HCT116 (cell line): ENCODE results near the gene LRP1. TPM values are rescaled to one million over a fixed set of nuclear protein-coding genes. Genes with fewer than 3 reads are reported as not detected.

Experiments
- ATAC-seq: fragments of 200-7000 bp; cut with Tn5 transposase; 2 replicates; pipeline ENCODE4 v1.9.1; 2020; ENCODE audit warnings: mild to moderate bottlenecking, moderate library complexity
- BruUV-seq: library from RNA; stranded (reverse); fragments of 400-500 nt; replicated peaks from 2 replicates; lab custom pipeline; 2021; lab: Mats Ljungman, UMichigan
- CTCF ChIA-PET: fragments of 300-600 bp; sonication (Branson Sonifier 250); formaldehyde crosslinking; loops from one replicate; lab custom pipeline; 2021; ENCODE audit warnings: antibody characterized with exemption; lab: Charles Lee
- POLR2A ChIA-PET: fragments of 300-600, 350-600 bp; sonication (Branson Sonifier 250); formaldehyde crosslinking; loops from one replicate; lab custom pipeline; 2021; ENCODE audit warnings: antibody characterized with exemption; lab: Charles Lee
- RAD21 ChIA-PET, 2 experiments: fragments of 300-600 bp; sonication (Branson Sonifier 250); formaldehyde crosslinking; loops; one replicate each; lab custom pipeline; 2023; ENCODE audit warnings: low total read pairs in 2 of 2; ENCODE audit not compliant: uncharacterized antibody in 2 of 2, unreplicated experiment in 2 of 2, low non-redundant PET in 1 of 2; lab: Charles Lee
- DNase-seq: peaks from one replicate; pipeline ENCODE4 v3.0.0-alpha.2; 2010; ENCODE audit warnings: low read depth, low spot score
- H2AFZ ChIP-seq: fragments of 200-600 bp; shearing (Covaris generic), sonication (generic); 2 replicates; pipeline ENCODE4 v1.6.1; 2017; ENCODE audit warnings: low read depth, mixed run types, mixed read lengths, antibody characterized with exemption, low read length; ENCODE audit not compliant: poor library complexity, severe bottlenecking
- H3K27ac ChIP-seq: 2 replicates; pipeline ENCODE4 v1.5.1; 2012; ENCODE audit warnings: low read depth, low read length
- H3K27me3 ChIP-seq: fragments of 200-600 bp; sonication (generic); 2 replicates; pipeline ENCODE4 v1.6.1; 2016; ENCODE audit warnings: mixed run types, low read length, mixed read lengths; ENCODE audit not compliant: insufficient read depth
- H3K36me3 ChIP-seq, 2 experiments: fragments of 200-500 bp in 1 of 2; fragments of 200-600 bp in 1 of 2; sonication (Bioruptor generic) in 1 of 2; sonication (generic) in 1 of 2; 2 replicates each; pipeline versions ENCODE4 v1.5.1 to v1.6.1; 2014 to 2016; ENCODE audit warnings: low read length in 2 of 2, inconsistent platforms in 1 of 2, mixed read lengths in 1 of 2, mixed run types in 1 of 2; ENCODE audit not compliant: insufficient read depth in 2 of 2, control insufficient read depth in 1 of 2
- H3K4me1 ChIP-seq, 2 experiments: fragments of 200-600 bp in 1 of 2; sonication (generic) in 1 of 2; 2 replicates each; pipeline versions ENCODE4 v1.5.1 to v1.6.1; 2012 to 2017; ENCODE audit warnings: low read length in 2 of 2, inconsistent platforms in 1 of 2, mild to moderate bottlenecking in 1 of 2, mixed read lengths in 1 of 2, mixed run types in 1 of 2, moderate library complexity in 1 of 2; ENCODE audit not compliant: insufficient read depth in 2 of 2, control insufficient read depth in 1 of 2
- H3K4me2 ChIP-seq: fragments of 200-600 bp; sonication (generic); 2 replicates; pipeline ENCODE4 v1.6.1; 2017; ENCODE audit warnings: mixed run types, low read length, mixed read lengths
- H3K4me3 ChIP-seq, 2 experiments: fragments of 200-600 bp in 1 of 2; sonication (generic) in 1 of 2; replicated peaks in 1 of 2; 2 replicates each; pipeline ENCODE4 v1.5.1; 2011 to 2016; ENCODE audit warnings: low read length in 2 of 2, control low read depth in 1 of 2, low read depth in 1 of 2, mild to moderate bottlenecking in 1 of 2, mixed read lengths in 1 of 2, mixed run types in 1 of 2
- H3K79me2 ChIP-seq: fragments of 200-600 bp; sonication (generic); 2 replicates; pipeline ENCODE4 v1.6.1; 2017; ENCODE audit warnings: mild to moderate bottlenecking, mixed run types, low read length, moderate library complexity, mixed read lengths; ENCODE audit not compliant: insufficient read depth
- H3K9ac ChIP-seq: fragments of 200-600 bp; sonication (generic); 2 replicates; pipeline ENCODE4 v1.6.1; 2016; ENCODE audit warnings: low read length, mixed read lengths
- H3K9me2 ChIP-seq: fragments of 200-600 bp; sonication (generic), shearing (Covaris generic); 2 replicates; pipeline ENCODE4 v1.6.1; 2017; ENCODE audit warnings: mixed run types, mild to moderate bottlenecking, moderate library complexity; ENCODE audit not compliant: insufficient read depth
- H3K9me3 ChIP-seq, 2 experiments: fragments of 200-500 bp in 1 of 2; fragments of 200-600 bp in 1 of 2; sonication (Bioruptor generic) in 1 of 2; sonication (generic) in 1 of 2; 2 replicates each; pipeline ENCODE4 v1.6.1; 2014 to 2017; ENCODE audit warnings: low read length in 2 of 2, mixed read lengths in 2 of 2, inconsistent platforms in 1 of 2, low read depth in 1 of 2, mild to moderate bottlenecking in 1 of 2, mixed run types in 1 of 2, moderate library complexity in 1 of 2; ENCODE audit not compliant: control insufficient read depth in 1 of 2, insufficient read depth in 1 of 2
- H4K20me1 ChIP-seq: fragments of 200-600 bp; sonication (generic), shearing (Covaris generic); 2 replicates; pipeline ENCODE4 v1.6.1; 2017; ENCODE audit warnings: mixed run types, mild to moderate bottlenecking, moderate library complexity; ENCODE audit not compliant: insufficient read depth
- CBX3 ChIP-seq: IDR thresholded peaks from 2 replicates; pipeline ENCODE4 v1.6.1; 2012; ENCODE audit warnings: low read depth
- CEBPB ChIP-seq: IDR thresholded peaks from 2 replicates; pipeline ENCODE4 v1.6.1; 2012; ENCODE audit warnings: low read depth
- CTCF ChIP-seq, 3 experiments: fragments of 200-600 bp in 1 of 3; sonication (generic) in 1 of 3; IDR thresholded peaks in 2 of 3; conservative IDR thresholded peaks in 1 of 3; 2 replicates each; pipeline ENCODE4 v1.5.1; 2012 to 2017; ENCODE audit warnings: low read depth in 2 of 3, low read length in 2 of 3, antibody characterized with exemption in 1 of 3, borderline replicate concordance in 1 of 3, control low read depth in 1 of 3, mild to moderate bottlenecking in 1 of 3, mixed read lengths in 1 of 3, mixed run types in 1 of 3, moderate library complexity in 1 of 3; ENCODE audit not compliant: insufficient read depth in 1 of 3
- EGR1 ChIP-seq: IDR thresholded peaks from 2 replicates; pipeline ENCODE4 v1.6.1; 2012; ENCODE audit warnings: low read depth
- JUND ChIP-seq: IDR thresholded peaks from 2 replicates; pipeline ENCODE4 v1.6.1; 2012
- POLR2AphosphoS5 ChIP-seq: IDR thresholded peaks from 2 replicates; pipeline ENCODE4 v1.6.1; 2011; ENCODE audit warnings: mild to moderate bottlenecking, low read depth, low read length, moderate library complexity
- SRF ChIP-seq: IDR thresholded peaks from 2 replicates; pipeline ENCODE4 v1.6.1; 2012; ENCODE audit warnings: low read depth
- intact Hi-C: fragments of 100-400 bp; cut with micrococcal nuclease; formaldehyde crosslinking; loops from 2 replicates; pipeline ENCODE4 v1.10.0; 2022
- total RNA-seq: library from RNA; stranded (reverse); gene quantifications from one replicate; pipeline ENCODE4 v1.2.1, GENCODE V29; 2021; ENCODE audit not compliant: unreplicated experiment

The LRP1 gene
- total RNA-seq, 1 experiment from 2014 or later, result 12.0 TPM

GRCh38 chr12:57240066-57240921, 112.0 kb downstream of the LRP1 start:
- H3K9ac ChIP-seq, result peak overlapping the region; percentile 41
- no peaks in the 10 kb centered on the region for H3K79me2 ChIP-seq
- CTCF ChIA-PET, result interaction anchor here (1.2 to 4.6 kb wide), 4 partner anchors 10 to 212 kb away, joined by 3 to 64 read pairs (median 20); partner anchors contain the start of gene SHMT2
- no peak for TF ChIP-seq EGR1
- no peak for TF ChIP-seq SRF
- no peak for TF ChIP-seq CBX3
- TF ChIP-seq POLR2AphosphoS5, result peak; percentile 50
- H3K9me3 ChIP-seq, result no peaks in the 10 kb centered on the region
- POLR2A ChIA-PET, result interaction anchor here (3.5 kb wide), 1 partner anchor 11 kb away, joined by 16 read pairs; the partner anchor contains the start of gene SHMT2
- H3K4me3 ChIP-seq, result peak overlapping the region; percentile 47 to 55
- H3K4me2 ChIP-seq, result peak overlapping the region; percentile 77
- peak overlapping the region; percentile 34; the same call in 1 of the 2 replicates for H3K27ac ChIP-seq
- intact Hi-C loops, result loop anchor here (10.0 kb wide), 1 partner anchor 115 kb away; the partner anchor contains the start of gene LRP1
- no peaks in the 10 kb centered on the region for H4K20me1 ChIP-seq
- TSS peak; percentile 66 for BruUV-seq
- RAD21 ChIA-PET, result no interaction called here
- peaks cover 34 to 55% of the 10 kb centered on the region in 2 experiments for H3K4me1 ChIP-seq
- H3K36me3 ChIP-seq, result no peaks in the 10 kb centered on the region
- H3K9me2 ChIP-seq, result no peaks in the 10 kb centered on the region
- H2AFZ ChIP-seq, result no peak overlapping the region
- peak; percentile 47 for DNase-seq
- H3K27me3 ChIP-seq, result peaks cover 4% of the 10 kb centered on the region; the same call in 1 of the 2 replicates
- ATAC-seq, result peak; percentile 31

GRCh38 chr12:57240926-57241401, 112.7 kb downstream of the LRP1 start:
- peaks cover 4% of the 10 kb centered on the region; the same call in 1 of the 2 replicates for H3K27me3 ChIP-seq
- CTCF ChIA-PET, result interaction anchor here (1.2 to 4.6 kb wide), 4 partner anchors 11 to 211 kb away, joined by 3 to 64 read pairs (median 20); partner anchors contain the start of gene SHMT2
- H3K27ac ChIP-seq, result 0 out of 2 replicates have a peak overlapping the region, but pooled peaks have one; percentile 11
- ATAC-seq (no peak), DNase-seq (no peak)
- peaks cover 39 to 62% of the 10 kb centered on the region in 2 experiments for H3K4me1 ChIP-seq
- H4K20me1 ChIP-seq, result no peaks in the 10 kb centered on the region
- H3K9me3 ChIP-seq, result no peaks in the 10 kb centered on the region
- no peaks in the 10 kb centered on the region for H3K79me2 ChIP-seq
- H2AFZ ChIP-seq, result no peak overlapping the region
- peak overlapping the region; percentile 77 for H3K4me2 ChIP-seq
- no peak for TF ChIP-seq CEBPB
- TF ChIP-seq JUND, result no peak
- TF ChIP-seq CTCF (IDR thresholded peaks at IDR 0.05 in 2 of 3, conservative IDR thresholded peaks at IDR 0.05 in 1 of 3; ENCODE audit: borderline replicate concordance in 1 of 3, insufficient read depth in 1 of 3, low read depth in 2 of 3, low read length in 2 of 3), result 0 out of 6 replicates have a peak, but pooled peaks of 1 of the 3 experiments have one; percentile 2
- POLR2A ChIA-PET, result interaction anchor here (3.5 kb wide), 1 partner anchor 11 kb away, joined by 16 read pairs; the partner anchor contains the start of gene SHMT2
- H3K9me2 ChIP-seq, result no peaks in the 10 kb centered on the region
- intact Hi-C loops, result loop anchor here (10.0 kb wide), 1 partner anchor 116 kb away; the partner anchor contains the start of gene LRP1
- RAD21 ChIA-PET, result no interaction called here
- BruUV-seq, result no TSS peak
- H3K4me3 ChIP-seq, result peak overlapping the region; percentile 47 to 55; a peak in 3 of 4 replicates
- H3K36me3 ChIP-seq, result no peaks in the 10 kb centered on the region
- H3K9ac ChIP-seq, result no peak overlapping the region
